GM21528 (cell line): ENCODE results near the gene HSPG2.
"Not testable (repeated sequence)": the region's sequence is repeated elsewhere in the genome, so short reads cannot be mapped to it uniquely, and the experiment has no call there.

Experiments
- ATAC-seq: cut with Tn5 transposase; IDR thresholded peaks from one replicate; pipeline ENCODE4 v1.9.1; 2021; ENCODE audit warnings: mild to moderate bottlenecking, moderate library complexity; ENCODE audit not compliant: unreplicated experiment, low FRiP score

Gene HSPG2

DNA sequence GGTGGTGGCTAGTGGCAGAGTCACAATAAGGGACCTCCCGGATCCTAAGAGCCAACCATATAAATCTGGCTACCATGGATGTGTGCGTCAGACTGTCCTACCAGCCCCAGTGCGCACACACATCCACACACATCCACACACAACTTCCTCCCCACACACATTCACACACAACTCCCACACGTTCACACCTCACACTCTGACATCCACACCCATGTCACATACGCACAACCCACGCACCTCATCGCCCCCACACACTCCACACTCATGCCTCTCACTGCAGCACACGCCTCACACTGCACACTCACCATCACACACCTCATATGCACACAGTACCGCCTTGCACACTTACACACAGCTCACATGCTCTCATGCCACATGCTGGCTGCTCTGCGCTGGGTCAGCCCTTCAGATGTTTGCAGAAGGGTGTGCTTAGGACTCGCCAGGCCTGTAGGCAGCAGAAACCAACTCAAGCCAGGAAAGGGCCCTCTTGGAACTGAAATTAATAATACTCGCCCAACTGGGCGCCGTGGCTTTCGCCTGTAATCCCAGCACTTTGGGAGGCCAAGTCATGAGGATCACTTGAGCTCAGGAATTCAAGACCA, 122.0 kb downstream of the HSPG2 start:
- no peak for ATAC-seq

DNA sequence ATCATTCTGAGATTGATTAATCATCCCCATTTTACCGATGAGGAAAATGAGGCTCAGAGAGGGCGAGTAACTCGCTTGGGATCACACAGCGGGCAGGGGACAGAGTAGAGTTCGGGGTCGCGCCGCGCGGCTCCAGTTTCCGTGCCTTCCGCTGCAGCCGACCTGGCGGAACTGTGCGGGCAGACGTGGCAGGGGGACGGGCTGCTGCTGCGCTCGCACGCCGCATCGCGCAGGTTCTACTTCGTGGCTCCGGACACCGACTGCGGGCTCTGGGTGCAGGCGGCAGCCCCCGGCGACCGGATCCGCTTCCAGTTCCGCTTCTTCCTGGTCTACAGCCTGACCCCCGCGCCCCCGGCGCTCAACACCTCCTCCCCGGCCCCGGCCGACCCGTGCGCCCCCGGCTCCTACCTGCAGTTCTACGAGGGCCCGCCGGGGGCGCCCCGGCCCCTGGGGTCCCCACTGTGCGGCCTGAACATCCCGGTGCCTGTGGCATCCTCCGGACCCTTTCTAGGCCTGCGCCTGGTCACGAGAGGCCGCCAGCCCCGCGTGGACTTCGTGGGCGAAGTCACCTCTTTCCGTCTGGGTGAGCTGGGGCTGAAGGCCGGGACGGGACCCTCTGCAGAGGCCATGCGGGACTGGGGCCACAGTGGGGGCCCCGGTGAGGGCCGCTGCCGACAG, 122.7 kb downstream of the HSPG2 start:
- no peak for ATAC-seq

DNA sequence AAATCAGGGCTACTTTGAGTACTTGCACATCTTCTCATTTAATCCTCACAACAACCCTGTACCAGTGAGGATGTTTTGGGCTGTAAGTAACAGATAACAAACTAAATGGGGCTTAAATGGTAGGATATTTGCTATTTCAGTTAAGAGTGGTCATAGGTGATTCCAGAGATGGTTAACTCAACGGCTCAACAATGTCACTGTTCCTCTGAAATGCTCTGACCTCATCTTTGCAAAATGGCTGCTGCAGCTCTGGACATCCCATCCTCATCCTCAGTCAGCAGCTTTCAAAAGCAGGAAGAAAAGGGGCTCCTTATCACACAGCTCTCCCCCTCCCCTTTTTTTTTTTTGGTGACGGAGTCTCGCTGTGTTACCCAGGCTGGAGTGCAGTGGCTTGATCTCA, 123.6 kb downstream of the HSPG2 start:
- ATAC-seq: no peak

DNA sequence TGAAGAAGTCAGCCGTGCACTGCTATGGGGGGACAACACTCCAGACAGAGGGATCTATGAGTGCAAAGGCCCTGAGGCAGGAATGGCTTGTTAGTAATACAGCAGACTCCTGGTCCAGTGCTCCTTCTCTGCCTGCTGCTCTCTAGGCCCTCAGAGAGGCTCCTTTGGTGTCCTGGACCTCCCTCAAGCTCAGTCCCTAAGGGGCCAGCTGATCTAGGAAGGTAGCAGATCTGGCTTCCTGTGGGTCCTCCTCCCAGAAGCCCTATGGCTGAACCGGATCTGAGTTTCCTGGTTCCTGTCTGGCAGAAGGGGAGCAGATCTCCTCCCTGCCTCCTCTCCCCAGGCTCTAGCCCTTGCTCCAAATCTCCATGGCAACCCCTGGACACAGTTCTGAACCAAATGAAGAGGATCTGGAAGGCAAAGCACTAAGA, 125.2 kb downstream of the HSPG2 start, which contains the start of gene LDLRAD2:
Gene LDLRAD2, plus strand, starts transcription at position 391 of the 431 bp plus-strand sequence. CDS start 187 bp downstream, outside the sequence.
- ATAC-seq: no peak

DNA sequence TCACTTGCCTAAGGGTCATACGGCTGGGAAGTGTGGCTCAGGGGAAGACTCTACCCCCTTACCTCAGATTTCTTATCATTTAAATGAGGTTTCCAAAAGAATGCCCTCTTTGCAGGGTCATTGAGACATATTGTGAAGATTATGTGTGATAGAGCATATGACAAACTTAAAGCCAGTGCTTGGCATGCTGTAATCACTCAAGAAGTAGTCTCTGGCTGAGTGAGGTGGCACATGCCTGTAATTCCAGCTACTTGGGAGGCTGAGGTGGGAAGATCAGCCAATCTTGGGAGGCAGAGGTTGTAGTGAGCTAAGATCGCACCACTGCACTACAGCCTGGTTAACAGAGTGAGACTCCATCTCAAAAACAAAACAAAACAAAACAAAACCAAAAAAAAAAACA, 132.6 kb downstream of the HSPG2 start:
- ATAC-seq: no peak

DNA sequence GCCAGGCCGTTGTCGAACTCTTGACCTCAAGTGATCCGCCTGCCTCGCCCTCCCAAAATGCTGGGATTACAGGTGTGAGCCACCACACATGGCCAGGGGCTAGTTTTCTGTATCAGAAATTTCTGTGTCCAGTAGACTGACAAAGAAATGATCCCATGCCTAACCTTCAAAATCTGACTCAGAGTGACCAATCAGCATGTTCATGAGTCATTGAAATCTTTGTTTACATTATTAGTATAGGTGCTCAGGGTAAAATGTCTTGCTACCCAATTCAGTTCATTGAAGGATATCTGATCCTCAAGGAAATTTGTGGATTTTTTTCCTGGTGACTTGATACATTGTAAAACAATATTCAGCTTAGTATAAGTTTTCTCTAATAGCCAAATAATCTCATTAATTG, 136.0 kb downstream of the HSPG2 start:
- ATAC-seq: no peak

DNA sequence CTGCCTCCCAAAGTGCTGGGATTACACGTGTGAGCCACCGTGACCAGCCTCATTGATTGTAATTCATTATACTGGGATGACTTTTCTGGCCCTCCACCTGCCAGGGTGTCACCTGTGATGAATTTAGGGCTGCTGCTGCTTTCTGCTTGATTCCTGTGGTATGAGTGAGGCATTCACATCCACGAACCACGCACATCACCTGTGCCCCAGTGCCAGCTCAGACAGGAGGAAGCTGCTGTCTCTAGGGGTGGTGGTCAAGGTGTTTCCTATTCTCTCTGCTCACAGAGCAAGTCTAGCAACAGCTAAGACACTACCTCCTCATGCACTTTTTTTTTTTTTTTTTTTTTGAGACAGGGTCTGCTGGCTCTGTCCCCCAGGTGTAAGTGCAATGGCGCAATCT, 137.4 kb downstream of the HSPG2 start:
- no peak for ATAC-seq

DNA sequence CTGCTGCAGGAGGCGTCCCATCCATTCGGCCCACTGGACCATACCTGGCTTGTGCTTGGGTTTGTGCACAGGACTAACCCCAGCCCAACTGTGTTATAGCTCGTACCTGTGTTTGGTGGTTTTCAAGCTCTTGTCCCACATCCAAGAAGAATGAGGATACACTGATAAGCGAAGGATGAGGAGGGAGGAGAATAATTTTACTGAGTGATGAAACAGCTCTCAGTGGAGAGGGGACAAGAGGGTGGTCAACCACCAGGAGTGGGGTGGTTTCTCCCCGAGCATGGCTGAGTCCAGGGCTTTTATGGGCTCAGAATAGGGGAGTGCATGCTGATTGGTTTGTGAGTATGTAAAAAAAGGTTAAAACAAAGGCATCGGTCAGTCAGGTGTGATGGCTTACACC, 142.0 kb downstream of the HSPG2 start:
- ATAC-seq: no peak

DNA sequence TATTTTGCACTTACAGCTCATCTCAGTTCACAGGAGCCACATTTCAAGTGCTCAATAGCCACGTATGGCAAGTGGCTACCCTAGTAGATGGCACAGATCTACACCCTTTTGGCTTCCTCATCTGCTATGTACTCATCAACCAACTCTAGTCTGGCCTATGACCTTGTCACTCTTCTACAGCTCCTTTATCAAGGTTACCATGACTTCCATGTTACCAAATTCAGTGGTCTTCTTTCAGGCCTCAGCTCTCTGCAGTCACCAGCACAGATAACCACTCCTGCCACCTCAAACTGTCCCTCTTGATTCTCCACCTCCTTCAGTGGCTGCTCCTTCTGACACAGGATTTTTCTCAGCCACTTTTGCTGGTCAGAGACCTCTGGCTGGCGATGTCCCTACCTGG, 142.5 kb downstream of the HSPG2 start:
- ATAC-seq: no peak

DNA sequence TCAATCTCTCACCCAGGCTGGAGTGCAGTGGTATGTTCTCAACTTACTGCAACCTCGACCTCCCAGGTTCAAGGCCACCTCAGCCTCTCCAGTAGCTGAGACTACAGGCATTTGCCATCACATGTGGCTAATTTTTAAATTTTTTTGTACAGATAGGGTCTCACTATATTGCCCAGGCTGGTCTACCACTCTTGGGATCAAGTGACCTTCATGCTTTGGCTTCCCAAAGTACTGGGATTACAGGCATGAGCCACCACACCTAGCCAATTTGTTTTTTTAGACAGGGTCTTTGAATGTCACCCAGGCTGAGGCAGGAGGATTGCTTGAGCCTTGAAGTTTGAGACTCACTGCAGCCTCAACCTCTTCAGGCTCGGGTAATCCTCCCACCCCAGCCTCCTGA, 144.0 kb downstream of the HSPG2 start:
- ATAC-seq: no peak

DNA sequence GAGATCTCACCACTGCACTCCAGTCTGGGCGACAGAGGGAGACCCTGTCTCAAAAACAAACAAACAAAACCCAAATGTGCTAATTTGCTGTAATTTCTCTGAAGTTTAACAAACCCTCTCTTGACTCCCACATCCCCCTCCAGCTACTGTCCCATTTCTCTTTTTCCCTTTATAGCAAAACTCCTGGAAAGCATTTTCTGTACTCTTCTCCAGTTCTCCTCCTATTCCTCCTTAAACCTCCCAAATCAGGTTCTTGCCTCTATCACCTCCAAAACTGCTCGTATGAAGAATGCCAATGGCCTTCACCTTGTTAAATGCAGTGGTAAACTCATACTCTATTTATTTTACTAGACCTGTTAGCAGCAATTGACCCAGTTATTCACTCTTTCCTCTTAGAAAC, 150.5 kb downstream of the HSPG2 start:
- ATAC-seq: no peak

DNA sequence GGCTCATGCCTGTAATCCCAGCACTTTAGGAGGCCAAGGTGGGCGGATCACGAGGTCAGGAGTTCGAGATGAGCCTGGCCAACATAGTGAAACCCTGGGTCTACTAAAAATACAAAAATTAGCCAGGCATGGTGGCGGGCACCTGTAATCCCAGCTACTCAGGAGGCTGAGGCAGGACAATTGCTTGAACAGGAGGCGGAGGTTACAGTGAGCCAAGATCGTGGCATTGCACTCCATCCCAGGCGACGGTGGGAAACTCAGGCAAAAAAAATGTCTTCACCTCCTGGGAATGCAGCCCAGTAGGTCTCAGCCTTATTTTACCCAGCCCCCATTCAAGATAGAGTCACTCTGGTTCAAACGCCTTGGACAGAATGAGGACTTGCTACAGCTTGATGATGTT, 151.3 kb downstream of the HSPG2 start:
- ATAC-seq: not testable (repeated sequence)

DNA sequence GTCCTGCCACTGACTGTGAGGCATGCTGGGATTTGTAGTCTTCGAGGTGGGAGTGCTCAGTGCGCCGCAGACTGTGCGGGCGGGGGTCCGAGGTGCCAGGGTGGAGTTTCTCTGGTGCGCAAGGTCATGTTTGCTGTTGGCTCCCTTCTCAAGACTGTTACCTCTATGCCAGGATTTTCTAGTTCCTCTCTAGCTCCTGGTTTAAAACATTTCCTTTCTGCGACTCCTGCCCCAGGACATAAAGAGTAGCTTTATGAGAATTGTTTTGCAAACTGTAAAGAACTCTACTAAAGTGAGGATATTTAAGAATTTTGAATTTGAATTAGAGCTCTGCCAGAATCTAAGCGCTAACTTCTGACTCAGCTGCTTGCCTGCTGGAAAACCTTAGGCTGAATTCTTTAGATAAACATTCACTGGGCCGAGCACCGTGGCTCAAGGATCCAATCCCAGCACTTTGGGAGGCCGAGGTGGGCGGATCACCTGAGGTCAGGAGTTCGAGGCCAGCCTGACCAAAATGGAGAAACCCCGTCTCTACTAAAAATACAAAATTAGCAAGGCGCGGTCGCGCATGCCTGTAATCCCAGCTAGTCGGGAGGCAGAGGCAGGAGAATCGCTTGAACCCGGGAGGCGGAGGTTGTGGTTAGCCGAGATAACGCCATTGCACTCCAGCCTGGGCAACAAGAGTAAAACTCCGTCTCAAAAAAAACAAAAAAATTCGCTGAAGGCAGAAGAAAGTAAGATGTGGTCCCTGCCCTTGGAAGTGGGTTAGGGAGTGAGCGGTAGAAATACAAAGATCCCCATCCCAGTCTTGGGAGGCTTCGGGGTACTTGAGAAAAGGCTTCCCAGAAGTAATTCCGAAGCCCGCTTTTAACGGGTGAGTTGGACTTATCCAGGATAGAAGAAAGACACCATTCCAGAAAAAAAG, 153.2 kb downstream of the HSPG2 start:
- no peak for ATAC-seq

DNA sequence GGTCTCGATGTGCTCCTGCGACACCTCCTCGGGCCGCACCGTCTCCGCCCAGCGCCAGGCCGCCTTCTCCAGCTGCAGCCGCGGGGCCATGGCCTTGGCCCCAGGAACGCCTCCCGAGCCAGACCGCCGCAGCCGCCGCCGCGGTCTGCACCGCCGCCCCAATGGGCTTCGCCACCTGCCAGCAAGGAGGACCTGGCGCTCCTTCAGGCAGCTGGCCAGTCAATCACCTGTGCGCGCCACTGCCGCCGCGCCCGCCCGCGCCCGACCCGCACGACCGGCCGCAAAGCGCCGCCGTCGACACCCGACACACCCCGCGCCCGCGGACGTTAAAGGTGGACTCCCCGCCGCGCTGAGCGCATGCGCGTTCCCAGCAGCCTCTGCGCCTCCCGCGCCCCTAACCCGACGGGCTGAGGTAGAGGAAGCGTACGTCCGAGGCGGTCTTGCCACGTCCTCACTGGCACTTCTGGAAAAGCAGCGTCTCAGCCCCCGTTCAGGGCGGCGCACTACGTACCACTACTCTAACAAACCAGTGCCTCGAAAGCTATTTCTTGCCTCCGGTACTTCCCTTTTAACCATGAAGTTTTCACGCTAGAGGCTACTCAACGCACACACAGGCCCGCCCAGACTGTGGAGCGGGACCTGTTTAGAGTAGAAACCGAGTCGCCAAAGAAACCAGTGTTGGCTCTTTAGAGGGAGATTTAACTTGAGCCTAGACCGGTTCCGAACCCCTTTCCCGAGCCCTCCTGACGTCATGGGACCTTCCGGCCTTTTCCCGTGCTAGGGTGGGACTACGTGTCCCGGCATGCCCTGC, 154.0 kb downstream of the HSPG2 start, which contains the start of gene USP48:
Gene USP48, minus strand, starts transcription at position 282 of the 811 bp plus-strand sequence. Its CDS starts 192 bp downstream, at position 90.
- ATAC-seq: peak; percentile 72

DNA sequence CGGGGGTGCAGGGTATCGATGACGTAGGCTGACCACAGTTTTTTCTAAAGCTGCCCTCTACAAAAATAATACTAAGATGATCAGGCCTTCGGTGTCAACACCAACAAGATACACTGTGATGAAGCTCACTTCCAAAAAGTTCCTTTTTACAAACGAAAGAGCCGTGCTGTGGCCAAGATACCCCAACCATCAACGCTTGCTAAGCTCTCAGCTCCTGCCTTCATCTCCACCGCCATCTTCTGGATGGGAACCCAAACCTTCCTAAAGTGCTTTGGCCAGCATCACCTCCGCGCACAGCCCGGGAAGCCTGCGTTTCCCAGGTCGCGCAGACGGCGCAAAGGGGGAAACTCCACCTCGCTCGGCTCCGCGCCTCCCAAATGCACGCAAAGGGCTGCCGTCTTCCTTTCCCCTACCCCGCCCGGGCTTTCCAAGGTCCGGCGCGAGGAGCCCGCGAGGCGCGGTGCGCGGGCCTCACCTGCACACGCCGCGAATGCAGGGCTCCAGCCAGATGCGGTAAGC, 154.7 kb downstream of the HSPG2 start:
- ATAC-seq: peak; percentile 27

DNA sequence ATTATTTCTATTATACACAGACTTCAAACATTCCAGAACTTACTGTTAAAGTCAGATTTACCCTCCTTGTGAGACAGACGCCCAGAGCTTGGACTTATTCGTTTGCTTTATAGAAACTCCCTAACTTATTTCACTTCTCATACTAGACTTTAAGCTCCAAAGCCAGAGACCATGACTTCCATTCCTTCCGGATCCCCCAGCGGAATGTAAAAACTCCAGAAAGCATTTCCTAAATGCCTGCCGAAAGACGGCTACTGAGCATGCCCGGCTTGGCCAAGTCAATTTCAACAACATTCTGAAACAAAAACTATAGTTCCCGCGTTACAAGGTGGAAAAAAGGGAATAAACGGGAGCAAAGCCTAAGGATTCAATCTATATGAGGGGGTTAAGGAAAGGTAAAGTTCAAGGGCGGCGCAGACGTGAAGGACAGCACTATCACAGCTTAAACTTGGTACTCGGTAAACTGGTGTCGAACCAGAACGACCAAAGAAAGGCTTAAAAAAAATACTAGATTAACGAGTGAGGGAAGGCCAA, 155.2 kb downstream of the HSPG2 start:
- no peak for ATAC-seq

DNA sequence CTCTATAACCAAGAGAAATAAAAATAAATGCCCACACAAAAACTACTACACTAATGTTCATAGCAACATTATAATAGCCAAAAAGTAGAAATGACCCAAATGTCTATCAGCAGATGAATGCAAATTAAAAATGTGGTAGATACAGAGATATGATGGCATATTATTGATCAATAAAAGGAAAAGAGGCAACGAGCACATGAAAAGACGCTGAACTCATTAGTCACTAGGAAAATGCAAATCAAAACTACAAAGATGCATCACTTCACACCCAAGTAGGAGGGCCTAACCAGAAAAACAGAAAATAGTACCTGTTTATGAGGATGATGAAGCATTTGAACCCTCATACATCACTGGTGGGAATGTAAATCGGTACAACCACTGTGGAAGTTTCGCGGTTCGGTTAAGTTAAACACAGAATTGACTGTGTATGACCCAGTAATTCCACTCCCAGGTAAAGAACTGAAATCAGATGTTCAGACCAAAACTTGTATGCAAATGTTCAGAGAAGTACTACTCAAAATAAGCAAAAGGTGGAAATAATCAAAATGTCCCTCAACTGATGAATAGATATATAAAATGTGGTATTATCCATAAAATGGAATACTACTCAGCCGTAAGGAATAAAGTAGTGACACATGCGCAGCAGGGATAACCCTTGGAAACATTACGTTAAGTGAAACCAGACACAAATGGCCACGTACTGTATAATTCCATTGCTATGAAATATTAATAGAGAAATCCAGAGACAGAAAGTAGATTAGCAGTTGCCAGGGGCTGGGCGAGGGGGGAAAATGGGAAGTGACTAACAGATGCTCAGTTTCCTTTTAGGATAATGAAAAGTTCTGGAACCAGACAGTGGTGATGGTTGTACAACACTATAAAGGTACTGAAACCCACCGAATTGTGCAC, 157.2 kb downstream of the HSPG2 start:
- no peak for ATAC-seq

DNA sequence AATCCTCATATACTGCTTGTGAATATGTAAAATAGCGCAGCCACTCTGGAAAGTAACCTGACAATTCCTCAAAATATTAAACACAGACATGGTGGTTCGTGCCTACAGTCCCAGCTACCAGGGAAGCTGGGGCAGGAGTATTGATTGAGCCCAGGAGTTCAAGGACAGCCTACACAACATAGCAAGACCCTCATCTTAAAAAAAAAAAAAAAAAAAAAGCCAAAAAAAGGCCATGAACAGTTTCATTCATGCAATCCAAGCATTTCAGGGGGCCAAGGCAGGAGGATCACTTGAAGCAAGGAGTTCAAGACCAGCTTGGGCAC, 158.7 kb downstream of the HSPG2 start:
- no peak for ATAC-seq

DNA sequence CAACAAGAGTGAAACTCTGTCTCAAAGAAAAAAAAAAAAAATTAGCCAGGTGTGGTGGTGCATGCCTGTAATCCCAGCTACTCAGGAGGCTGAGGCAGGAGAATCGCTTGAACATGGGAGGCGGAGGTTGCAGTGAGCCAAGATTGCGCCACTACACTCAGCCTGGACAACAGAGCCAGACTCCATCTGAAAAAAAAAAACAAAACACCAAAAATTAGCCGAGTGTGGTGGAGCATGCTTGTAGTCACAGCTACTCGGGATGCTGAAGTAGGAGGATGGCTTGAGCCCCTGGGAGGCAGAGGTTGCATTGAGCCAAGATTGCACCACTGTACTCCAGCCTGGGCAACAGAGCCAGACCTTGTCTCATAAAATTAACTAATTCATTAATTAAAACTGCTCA, 160.2 kb downstream of the HSPG2 start:
- ATAC-seq: not testable (repeated sequence)
